ES-I3 (cell line): ENCODE measurements around the gene PARP1.

Source experiments
- H3K36me3 ChIP-seq: 2 replicates; pipeline ENCODE4 v1.6.1; 2013; ENCODE audit warnings: mild to moderate bottlenecking, low read length, control low read depth, moderate library complexity; ENCODE audit not compliant: insufficient read depth
- H3K4me1 ChIP-seq: 2 replicates; pipeline ENCODE4 v1.6.1; 2013; ENCODE audit warnings: mild to moderate bottlenecking, control low read depth, low read length; ENCODE audit not compliant: insufficient read depth
- H3K9ac ChIP-seq: 2 replicates; pipeline ENCODE4 v1.6.1; 2013; ENCODE audit warnings: low read depth, mild to moderate bottlenecking, low read length, moderate library complexity
- H3K9me3 ChIP-seq: 2 replicates; pipeline ENCODE4 v1.6.1; 2013; ENCODE audit warnings: mild to moderate bottlenecking, low read length, moderate library complexity; ENCODE audit not compliant: control insufficient read depth, insufficient read depth

Gene PARP1

DNA sequence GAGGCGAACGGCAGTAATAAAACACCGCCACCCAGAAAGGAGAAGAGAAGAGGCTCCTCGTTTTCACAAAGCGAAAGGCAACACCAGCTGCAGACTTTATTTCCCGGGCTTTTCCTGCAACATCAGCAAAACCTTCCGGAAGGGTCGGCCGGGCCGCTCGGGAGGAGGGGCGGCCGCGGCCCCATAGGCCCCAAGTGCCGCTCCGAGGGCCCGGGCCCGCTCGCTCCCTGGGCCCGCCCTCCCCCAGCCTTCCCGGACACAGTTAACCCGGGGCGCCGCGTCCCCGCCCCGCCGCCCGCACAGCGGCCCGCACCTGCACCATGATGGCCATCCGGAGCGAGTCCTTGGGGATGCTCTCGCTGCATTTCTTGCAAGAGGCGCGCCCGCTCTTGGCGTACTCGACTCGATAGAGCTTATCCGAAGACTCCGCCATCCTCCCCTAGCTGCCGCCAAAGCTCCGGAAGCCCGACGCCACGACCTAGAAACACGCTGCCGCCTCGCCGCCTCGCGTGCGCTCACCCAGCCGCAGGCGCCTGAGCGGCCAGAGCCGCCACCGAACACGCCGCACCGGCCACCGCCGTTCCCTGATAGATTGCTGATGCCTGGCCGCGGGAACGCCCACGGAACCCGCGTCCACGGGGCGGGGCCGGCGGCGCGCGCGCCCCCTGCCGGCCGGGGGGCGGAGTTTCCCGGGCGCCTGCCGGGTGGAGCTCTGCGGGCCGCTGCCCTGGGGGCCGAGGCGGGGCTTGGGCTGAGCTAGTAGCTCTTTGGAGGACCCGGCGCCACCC lies at the start of gene PARP1:
Gene PARP1, minus strand, starts transcription at position 597 of the 788 bp plus-strand sequence. Its CDS starts 164 bp downstream, at position 433.
- Histone ChIP-seq H3K9ac (peak within 1 kb of the TSS; percentile 86), H3K36me3 (no peaks in the 10 kb centered on the region), H3K9me3 (no peaks in the 10 kb centered on the region), H3K4me1 (peaks cover 16% of the 10 kb centered on the region)

GRCh38 chr1:226457307-226457712 lies 49.4 kb upstream of the PARP1 start:
- Histone ChIP-seq H3K4me1 (no peaks in the 10 kb centered on the region), H3K9me3 (no peaks in the 10 kb centered on the region), H3K9ac (peak overlapping the region; percentile 37; the same call in 1 of the 2 replicates), H3K36me3 (no peaks in the 10 kb centered on the region)

DNA sequence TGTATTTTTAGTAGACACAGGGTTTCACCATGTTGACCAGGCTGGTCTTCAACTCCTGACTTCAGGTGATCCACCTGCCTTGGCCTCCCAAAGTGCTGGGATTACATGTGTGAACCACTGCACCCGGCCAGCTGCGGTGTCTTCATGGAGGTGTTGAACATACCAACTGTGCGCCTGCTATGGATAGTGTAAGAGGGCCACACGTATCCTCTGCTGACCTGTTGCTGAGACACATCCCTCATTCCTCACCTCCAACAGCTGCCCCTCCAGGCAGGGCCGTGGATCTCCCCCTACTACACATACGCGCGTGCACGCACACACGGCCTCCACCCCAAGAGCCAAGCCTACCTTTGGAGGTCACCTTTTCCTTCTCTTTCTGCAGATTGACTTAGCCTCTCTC lies 48.0 kb upstream of the PARP1 start:
- Histone ChIP-seq H3K9ac (no peak overlapping the region), H3K4me1 (no peaks in the 10 kb centered on the region), H3K9me3 (no peaks in the 10 kb centered on the region), H3K36me3 (no peaks in the 10 kb centered on the region)

GRCh38 chr1:226454349-226454748 lies 46.5 kb upstream of the PARP1 start:
- Histone ChIP-seq H3K36me3 (no peaks in the 10 kb centered on the region), H3K9me3 (no peaks in the 10 kb centered on the region), H3K9ac (no peak overlapping the region), H3K4me1 (no peaks in the 10 kb centered on the region)

- no peak overlapping the region for H3K9ac ChIP-seq
- H3K36me3 ChIP-seq = no peaks in the 10 kb centered on the region
- no peaks in the 10 kb centered on the region for H3K4me1 ChIP-seq
- H3K9me3 ChIP-seq = no peaks in the 10 kb centered on the region
These were observed 45.3 kb upstream of the PARP1 start for GRCh38 chr1:226453015-226453704.

DNA sequence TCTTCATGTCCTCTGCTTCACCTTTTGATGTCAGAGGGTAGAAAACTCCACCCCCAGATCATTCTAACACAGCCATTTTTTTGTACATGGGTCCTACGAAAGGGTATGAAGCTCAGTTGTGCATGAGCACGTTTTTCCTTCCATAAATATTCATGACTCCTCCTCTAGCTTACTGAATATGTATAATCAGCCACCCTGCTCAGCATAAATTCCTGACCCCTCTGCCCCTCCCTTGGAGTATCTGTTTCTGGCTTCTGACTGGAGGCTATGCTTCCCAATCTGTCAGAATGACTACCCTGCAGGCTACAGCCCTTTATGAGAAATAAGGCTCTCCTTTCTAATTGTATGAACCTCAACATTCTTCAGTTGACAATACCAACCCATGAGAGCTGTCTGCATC lies 42.8 kb upstream of the PARP1 start:
- H3K4me1 ChIP-seq = no peaks in the 10 kb centered on the region
- no peaks in the 10 kb centered on the region for H3K9me3 ChIP-seq
- H3K9ac ChIP-seq = no peak overlapping the region
- no peaks in the 10 kb centered on the region for H3K36me3 ChIP-seq

GRCh38 chr1:226449823-226450222 lies 41.9 kb upstream of the PARP1 start:
- Histone ChIP-seq H3K4me1 (peaks cover 5% of the 10 kb centered on the region), H3K36me3 (no peaks in the 10 kb centered on the region), H3K9ac (no peak overlapping the region), H3K9me3 (no peaks in the 10 kb centered on the region)

GRCh38 chr1:226447932-226448665 lies 40.2 kb upstream of the PARP1 start:
- Histone ChIP-seq H3K9me3 (no peaks in the 10 kb centered on the region), H3K9ac (no peak overlapping the region), H3K36me3 (no peaks in the 10 kb centered on the region), H3K4me1 (peaks cover 22% of the 10 kb centered on the region)

DNA sequence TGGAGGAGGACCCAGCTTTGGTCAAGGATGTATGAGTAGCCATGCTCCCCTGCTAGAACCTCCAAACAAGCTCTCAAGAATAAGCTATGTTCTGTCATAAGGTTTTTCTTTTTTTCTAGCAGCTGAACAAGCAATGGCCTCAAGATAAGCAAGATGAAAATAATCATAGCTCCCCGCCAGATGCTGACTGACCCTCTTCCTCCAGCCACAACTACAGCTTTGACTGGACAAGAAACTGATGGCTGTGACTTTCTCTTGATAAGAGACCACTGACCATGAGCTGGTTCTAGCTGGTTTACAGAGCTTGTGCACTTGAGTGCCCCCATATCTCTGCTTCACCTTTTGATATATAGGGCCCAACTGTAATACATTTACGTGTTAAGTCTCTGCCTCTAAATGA lies 38.2 kb upstream of the PARP1 start:
- H3K36me3 ChIP-seq = no peaks in the 10 kb centered on the region
- no peak overlapping the region for H3K9ac ChIP-seq
- no peaks in the 10 kb centered on the region for H3K9me3 ChIP-seq
- H3K4me1 ChIP-seq = peaks cover 25% of the 10 kb centered on the region

GRCh38 chr1:226444901-226445300 lies 37.0 kb upstream of the PARP1 start:
- Histone ChIP-seq H3K4me1 (peaks cover 25% of the 10 kb centered on the region), H3K9ac (no peak overlapping the region), H3K36me3 (no peaks in the 10 kb centered on the region), H3K9me3 (no peaks in the 10 kb centered on the region)

DNA sequence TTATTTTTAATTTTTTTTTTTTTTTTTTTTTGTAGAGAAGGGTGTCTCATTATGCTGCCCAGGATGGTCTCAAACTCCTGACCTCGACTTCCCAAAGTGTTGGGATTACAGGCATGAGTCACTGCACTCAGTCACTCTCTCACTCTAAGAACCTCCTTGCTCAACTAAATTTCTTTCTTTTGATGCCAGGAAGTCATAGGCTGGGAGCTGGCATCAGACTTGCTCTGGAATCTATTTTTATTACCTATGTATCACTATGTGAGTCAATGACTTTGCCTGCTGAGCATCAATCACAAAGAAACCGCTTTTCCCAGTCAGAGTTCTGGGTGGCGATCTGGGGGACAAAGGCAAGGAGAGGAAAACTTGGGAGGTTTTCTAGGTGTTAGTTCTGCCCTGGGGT lies 35.5 kb upstream of the PARP1 start:
- no peak overlapping the region for H3K9ac ChIP-seq
- peaks cover 25% of the 10 kb centered on the region for H3K4me1 ChIP-seq
- H3K9me3 ChIP-seq = no peaks in the 10 kb centered on the region
- no peaks in the 10 kb centered on the region for H3K36me3 ChIP-seq

DNA sequence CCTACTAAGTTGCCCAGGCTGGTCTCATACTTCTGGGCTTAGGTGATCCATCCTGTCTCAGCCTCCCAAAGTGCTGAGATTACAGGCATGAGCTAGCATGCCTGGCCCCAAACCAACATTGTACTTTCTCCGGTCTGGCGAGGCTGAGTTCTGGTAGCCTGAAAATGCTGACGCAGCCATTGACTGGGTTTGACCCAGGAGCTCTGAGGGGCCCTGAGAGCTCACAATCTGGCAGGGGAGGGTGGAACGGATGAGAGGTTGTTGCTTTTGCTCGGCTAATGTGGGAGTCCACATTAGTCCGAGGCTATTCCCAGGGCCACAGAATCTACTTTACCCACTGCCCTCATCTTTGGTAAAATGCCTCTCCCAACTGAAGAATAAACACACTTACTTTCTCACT lies 35.1 kb upstream of the PARP1 start:
- Histone ChIP-seq H3K36me3 (no peaks in the 10 kb centered on the region), H3K9ac (no peak overlapping the region), H3K9me3 (no peaks in the 10 kb centered on the region), H3K4me1 (peaks cover 25% of the 10 kb centered on the region)

GRCh38 chr1:226441629-226442028 lies 33.7 kb upstream of the PARP1 start:
- no peaks in the 10 kb centered on the region for H3K9me3 ChIP-seq
- H3K9ac ChIP-seq = no peak overlapping the region
- H3K4me1 ChIP-seq = peaks cover 25% of the 10 kb centered on the region
- no peaks in the 10 kb centered on the region for H3K36me3 ChIP-seq

GRCh38 chr1:226440512-226440911 lies 32.6 kb upstream of the PARP1 start:
- no peaks in the 10 kb centered on the region for H3K9me3 ChIP-seq
- no peak overlapping the region for H3K9ac ChIP-seq
- H3K36me3 ChIP-seq = no peaks in the 10 kb centered on the region
- H3K4me1 ChIP-seq = peaks cover 25% of the 10 kb centered on the region
